IMR-90 (cell line): Measurements from ENCODE around the gene SHROOM4. TPM values are rescaled to one million over a fixed set of nuclear protein-coding genes. Genes with fewer than 3 reads are reported as not detected.

Experiments
- ATAC-seq: fragments of 200-7000 bp; cut with Tn5 transposase; 2 replicates; pipeline ENCODE4 v1.9.1; 2020; ENCODE audit warnings: low read depth, mild to moderate bottlenecking, moderate library complexity
- BruUV-seq: library from RNA; stranded (reverse); fragments of 400-500 nt; replicated peaks from 2 replicates; lab custom pipeline; 2021; lab: Mats Ljungman, UMichigan
- CTCF ChIA-PET: fragments of 300-600 bp; formaldehyde crosslinking; extraction: SDS; loops from one replicate; lab custom pipeline; 2021; ENCODE audit warnings: antibody characterized with exemption; lab: Yijun Ruan, JAX
- POLR2A ChIA-PET: fragments of 300-600 bp; sonication (Branson Sonifier 250); formaldehyde crosslinking; loops from one replicate; lab custom pipeline; 2022; ENCODE audit warnings: antibody characterized with exemption; ENCODE audit not compliant: unreplicated experiment; lab: Charles Lee
- DNase-seq: peaks from one replicate; pipeline ENCODE4 v3.0.0; 2013
- H2AFZ ChIP-seq: replicated peaks from 2 replicates; pipeline ENCODE3; 2013; ENCODE audit warnings: low read length, mild to moderate bottlenecking; ENCODE audit not compliant: poor library complexity
- H2AK5ac ChIP-seq: 2 replicates; pipeline ENCODE4 v1.6.1; 2013; ENCODE audit warnings: low read depth, low read length, inconsistent platforms
- H2AK9ac ChIP-seq: replicated peaks from 2 replicates; pipeline ENCODE3; 2013; ENCODE audit warnings: mild to moderate bottlenecking, low read depth, low read length, moderate library complexity; ENCODE audit not compliant: poor library complexity
- H2BK120ac ChIP-seq: 2 replicates; pipeline ENCODE4 v1.6.1; 2013; ENCODE audit warnings: low read depth, low read length, inconsistent platforms
- H2BK15ac ChIP-seq: 3 replicates; pipeline ENCODE4 v1.6.1; 2013; ENCODE audit warnings: low read depth, low read length, inconsistent platforms
- H2BK20ac ChIP-seq: 2 replicates; pipeline ENCODE4 v1.6.1; 2013; ENCODE audit warnings: low read depth, mild to moderate bottlenecking, inconsistent platforms, low read length, moderate library complexity
- H2BK5ac ChIP-seq: 2 replicates; pipeline ENCODE4 v1.6.1; 2013; ENCODE audit warnings: mild to moderate bottlenecking, low read depth, low read length, inconsistent platforms; ENCODE audit not compliant: poor library complexity, severe bottlenecking
- H3K14ac ChIP-seq: replicated peaks from 2 replicates; pipeline ENCODE4 v1.6.1; 2013; ENCODE audit warnings: low read depth, low read length, inconsistent platforms
- H3K18ac ChIP-seq: 2 replicates; pipeline ENCODE4 v1.6.1; 2013; ENCODE audit warnings: low read depth, low read length, control low read depth
- H3K23ac ChIP-seq: 2 replicates; pipeline ENCODE4 v1.6.1; 2013; ENCODE audit warnings: low read depth, low read length, inconsistent platforms
- H3K27ac ChIP-seq: 2 replicates; pipeline ENCODE4 v1.5.1; 2013; ENCODE audit warnings: mild to moderate bottlenecking, control low read depth, low read length; ENCODE audit not compliant: insufficient read depth
- H3K27me3 ChIP-seq: 2 replicates; pipeline ENCODE4 v1.6.1; 2013; ENCODE audit warnings: low read length; ENCODE audit not compliant: control insufficient read depth, insufficient read depth
- H3K36me3 ChIP-seq: 2 replicates; pipeline ENCODE4 v1.6.1; 2013; ENCODE audit warnings: low read length, mixed read lengths; ENCODE audit not compliant: control insufficient read depth, insufficient read depth
- H3K4ac ChIP-seq: 2 replicates; pipeline ENCODE4 v1.6.1; 2013; ENCODE audit warnings: low read depth, low read length, inconsistent platforms
- H3K4me1 ChIP-seq: 2 replicates; pipeline ENCODE4 v1.6.1; 2013; ENCODE audit warnings: low read length, mixed read lengths; ENCODE audit not compliant: control insufficient read depth, insufficient read depth
- H3K4me2 ChIP-seq: 2 replicates; pipeline ENCODE4 v1.6.1; 2013; ENCODE audit warnings: low read depth, mild to moderate bottlenecking, control low read depth, low read length, moderate library complexity
- H3K4me3 ChIP-seq: 2 replicates; pipeline ENCODE4 v1.5.1; 2013; ENCODE audit warnings: low read depth, mild to moderate bottlenecking, control low read depth, low read length, moderate library complexity; ENCODE audit not compliant: insufficient read depth
- H3K56ac ChIP-seq: 2 replicates; pipeline ENCODE4 v1.6.1; 2013; ENCODE audit warnings: low read length, inconsistent platforms; ENCODE audit not compliant: insufficient read depth; ENCODE audit errors: extremely low read depth
- H3K79me1 ChIP-seq, 2 experiments: 2 replicates each; pipeline ENCODE4 v1.6.1; 2013; ENCODE audit warnings: low read length in 2 of 2, inconsistent platforms in 1 of 2, low read depth in 1 of 2
- H3K9ac ChIP-seq: 2 replicates; pipeline ENCODE4 v1.6.1; 2013; ENCODE audit warnings: low read depth, low read length, control low read depth
- H3K9me1 ChIP-seq: 2 replicates; pipeline ENCODE4 v1.6.1; 2013; ENCODE audit warnings: low read length, inconsistent platforms; ENCODE audit not compliant: insufficient read depth
- H3K9me3 ChIP-seq: 2 replicates; pipeline ENCODE4 v1.6.1; 2013; ENCODE audit warnings: low read length; ENCODE audit not compliant: control insufficient read depth, insufficient read depth
- H4K20me1 ChIP-seq: 2 replicates; pipeline ENCODE4 v1.6.1; 2013; ENCODE audit warnings: low read length, inconsistent platforms; ENCODE audit not compliant: insufficient read depth
- H4K5ac ChIP-seq: 2 replicates; pipeline ENCODE4 v1.6.1; 2013; ENCODE audit warnings: mild to moderate bottlenecking, low read depth, low read length, control low read depth
- H4K8ac ChIP-seq, 2 experiments: 2 replicates each; pipeline ENCODE4 v1.6.1; 2013; ENCODE audit warnings: low read depth in 2 of 2, low read length in 2 of 2, control low read depth in 1 of 2, inconsistent platforms in 1 of 2
- H4K91ac ChIP-seq: 2 replicates; pipeline ENCODE4 v1.6.1; 2013; ENCODE audit warnings: low read depth, low read length, inconsistent platforms; ENCODE audit not compliant: insufficient read depth
- CTCF ChIP-seq: conservative IDR thresholded peaks from 2 replicates; pipeline ENCODE4 v1.5.1; 2012; ENCODE audit warnings: mild to moderate bottlenecking, low read depth, low read length, improper control_type of control experiment
- MAFK ChIP-seq: IDR thresholded peaks from 2 replicates; pipeline ENCODE4 v1.6.1; 2012; ENCODE audit warnings: low read depth, low read length, improper control_type of control experiment
- WGBS, 2 experiments: methylation state at CpG; one replicate each; pipeline versions ENCODE4 v1.1.5 to v1.1.7; 2013; ENCODE audit warnings: missing lambda C conversion rate in 2 of 2; ENCODE audit not compliant: insufficient read length in 1 of 2; ENCODE audit errors: extremely low coverage in 2 of 2; 5-methylcytosine and 5-hydroxymethylcytosine counted together
- dilution Hi-C: fragments of 300-500 bp; cut with HindIII; formaldehyde crosslinking; loops from one replicate; pipeline ENCODE4 v1.14.3; 2018; ENCODE audit warnings: low sequenced_read_pairs; ENCODE audit not compliant: unreplicated experiment
- in situ Hi-C: fragments of 300-500 bp; cut with MboI; formaldehyde crosslinking; loops from 3 replicates; pipeline ENCODE4 v1.14.3; 2019; ENCODE audit warnings: low sequenced_read_pairs, inconsistent platforms, mixed read lengths
- intact Hi-C: fragments of 100-400 bp; cut with micrococcal nuclease; formaldehyde crosslinking; loops from 2 replicates; pipeline ENCODE4 v1.10.0; 2022
- polyA plus RNA-seq, 3 experiments: library from polyadenylated mRNA; depleted of rRNA; stranded (reverse); fragments of >200 nt; gene quantifications; 2 replicates each; pipeline ENCODE4 v1.2.3, GENCODE V29; 2012; ENCODE audit warnings: low replicate concordance in 1 of 3
- total RNA-seq: library from RNA; depleted of rRNA; stranded (reverse); fragments of >200 nt; gene quantifications from 2 replicates; pipeline ENCODE4 v1.2.3, GENCODE V29; 2012
- TF ChIP-seq, protein P1 (sequence below): fragments of 150-350 bp; IDR thresholded peaks from 2 replicates; pipeline ENCODE4 v1.6.1; 2017; ENCODE audit warnings: mild to moderate bottlenecking, antibody characterized with exemption, low read length, low read depth

SHROOM4 gene
- total and polyA plus RNA-seq, 2 of the 4 experiments (the other 2 are of a cell fraction), result 1.0 to 2.2 TPM

- Histone ChIP-seq H3K27me3 (peaks cover 2% of the 10 kb centered on the region; the same call in 1 of the 2 replicates), H4K5ac (no peak overlapping the region), H2AK9ac (no peak overlapping the region), H3K4me3 (no peak overlapping the region), H3K27ac (no peak overlapping the region), H3K56ac (no peak overlapping the region), H3K9ac (no peak overlapping the region), H3K4me2 (no peak overlapping the region), H2AK5ac (no peak overlapping the region), H2AFZ (no peak overlapping the region), H3K23ac (no peak overlapping the region), H3K36me3 (no peaks in the 10 kb centered on the region), H3K14ac (no peak overlapping the region), H4K91ac (no peak overlapping the region), H4K20me1 (no peaks in the 10 kb centered on the region), H4K8ac (no peak overlapping the region), H3K9me1 (no peaks in the 10 kb centered on the region; the same call in 1 of the 2 replicates), H3K79me1 (no peaks in the 10 kb centered on the region), H2BK15ac (no peak overlapping the region), H3K18ac (no peak overlapping the region), H2BK20ac (no peak overlapping the region), H3K9me3 (no peaks in the 10 kb centered on the region), H3K4me1 (peaks cover 8% of the 10 kb centered on the region), H3K4ac (no peak overlapping the region), H2BK5ac (no peak overlapping the region), H2BK120ac (no peak overlapping the region)
- ATAC-seq (no peak), DNase-seq (no peak)
- intact Hi-C loops, result no loop called here
- TF ChIP-seq MAFK, result no peak
- TF ChIP-seq, protein P1, sequence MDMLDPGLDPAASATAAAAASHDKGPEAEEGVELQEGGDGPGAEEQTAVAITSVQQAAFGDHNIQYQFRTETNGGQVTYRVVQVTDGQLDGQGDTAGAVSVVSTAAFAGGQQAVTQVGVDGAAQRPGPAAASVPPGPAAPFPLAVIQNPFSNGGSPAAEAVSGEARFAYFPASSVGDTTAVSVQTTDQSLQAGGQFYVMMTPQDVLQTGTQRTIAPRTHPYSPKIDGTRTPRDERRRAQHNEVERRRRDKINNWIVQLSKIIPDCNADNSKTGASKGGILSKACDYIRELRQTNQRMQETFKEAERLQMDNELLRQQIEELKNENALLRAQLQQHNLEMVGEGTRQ, result no peak
- no peak for TF ChIP-seq CTCF
- ChIA-PET POLR2A (no interaction called here), CTCF (no interaction called here)
- BruUV-seq, result no TSS peak
- no CpG with 5 or more reads among the region's 4 CpGs for WGBS, 2 experiments
- in situ Hi-C loops, result no loop called here
- dilution Hi-C loops, result no loop called here
These were observed 97.3 kb downstream of the SHROOM4 start for GRCh38 chrX:50716706-50717105.
